BJ (cell line): ENCODE results near the gene ACAP2. TPM values are rescaled to one million over a fixed set of nuclear protein-coding genes. Genes with fewer than 3 reads are reported as not detected.

Source experiments
- CTCF ChIA-PET: fragments of 350-600 bp; formaldehyde crosslinking; extraction: SDS; loops from one replicate; lab custom pipeline; 2021; ENCODE audit warnings: antibody characterized with exemption, inconsistent platforms; lab: Yijun Ruan, JAX
- POLR2A ChIA-PET: fragments of 300-600 bp; sonication (Branson Sonifier 250); formaldehyde crosslinking; extraction: SDS; loops from one replicate; lab custom pipeline; 2021; ENCODE audit warnings: antibody characterized with exemption; lab: Charles Lee
- DNase-seq: peaks from one replicate; pipeline ENCODE4 v3.0.0-alpha.2; 2011; ENCODE audit warnings: low read depth
- H3K27me3 ChIP-seq: 2 replicates; pipeline ENCODE4 v1.6.0; 2011; ENCODE audit warnings: low read length; ENCODE audit not compliant: control insufficient read depth, insufficient read depth
- H3K36me3 ChIP-seq: 2 replicates; pipeline ENCODE4 v1.5.1; 2011; ENCODE audit warnings: low read length; ENCODE audit not compliant: control insufficient read depth, insufficient read depth
- H3K4me3 ChIP-seq: 2 replicates; pipeline ENCODE4 v1.5.1; 2011; ENCODE audit warnings: low read depth, mild to moderate bottlenecking, control low read depth, low read length
- polyA plus RNA-seq: library from polyadenylated mRNA; depleted of rRNA; stranded (reverse); fragments of >200 nt; gene quantifications from 2 replicates; pipeline ENCODE4 v1.2.3, GENCODE V29; 2011
- TF ChIP-seq, protein P1 (sequence below): IDR thresholded peaks from 2 replicates; pipeline ENCODE4 v1.5.1; 2011; ENCODE audit warnings: low read depth, mild to moderate bottlenecking, control low read depth, inconsistent platforms, low read length, moderate library complexity; ENCODE audit not compliant: insufficient read depth

ACAP2 gene
- polyA plus RNA-seq, 1 experiment, result 12.5 TPM

DNA sequence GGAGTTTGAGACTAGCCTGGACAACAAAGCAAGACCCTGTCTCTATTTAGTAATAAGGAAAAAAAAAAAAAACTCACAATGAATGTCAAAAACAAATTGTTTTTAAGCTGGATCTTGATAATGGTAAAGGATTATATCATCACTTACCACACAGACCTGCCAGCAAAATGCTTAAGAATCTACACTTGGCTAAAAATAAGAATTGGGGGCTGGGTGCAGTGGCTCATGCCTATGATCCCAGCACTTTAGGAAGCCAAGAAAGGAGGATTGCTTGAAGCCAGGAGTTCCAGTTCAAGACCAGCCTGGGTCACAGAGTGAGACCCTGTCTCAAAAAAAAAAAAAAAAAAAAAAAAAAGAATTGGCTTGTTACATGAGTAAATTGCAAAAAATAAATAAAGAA lies 31.0 kb downstream of the ACAP2 start:
- DNase-seq, result peak; percentile 19
- CTCF ChIA-PET, result no interaction called here
- TF ChIP-seq, protein P1, sequence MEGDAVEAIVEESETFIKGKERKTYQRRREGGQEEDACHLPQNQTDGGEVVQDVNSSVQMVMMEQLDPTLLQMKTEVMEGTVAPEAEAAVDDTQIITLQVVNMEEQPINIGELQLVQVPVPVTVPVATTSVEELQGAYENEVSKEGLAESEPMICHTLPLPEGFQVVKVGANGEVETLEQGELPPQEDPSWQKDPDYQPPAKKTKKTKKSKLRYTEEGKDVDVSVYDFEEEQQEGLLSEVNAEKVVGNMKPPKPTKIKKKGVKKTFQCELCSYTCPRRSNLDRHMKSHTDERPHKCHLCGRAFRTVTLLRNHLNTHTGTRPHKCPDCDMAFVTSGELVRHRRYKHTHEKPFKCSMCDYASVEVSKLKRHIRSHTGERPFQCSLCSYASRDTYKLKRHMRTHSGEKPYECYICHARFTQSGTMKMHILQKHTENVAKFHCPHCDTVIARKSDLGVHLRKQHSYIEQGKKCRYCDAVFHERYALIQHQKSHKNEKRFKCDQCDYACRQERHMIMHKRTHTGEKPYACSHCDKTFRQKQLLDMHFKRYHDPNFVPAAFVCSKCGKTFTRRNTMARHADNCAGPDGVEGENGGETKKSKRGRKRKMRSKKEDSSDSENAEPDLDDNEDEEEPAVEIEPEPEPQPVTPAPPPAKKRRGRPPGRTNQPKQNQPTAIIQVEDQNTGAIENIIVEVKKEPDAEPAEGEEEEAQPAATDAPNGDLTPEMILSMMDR, result no peak
- H3K27me3 ChIP-seq, result no peaks in the 10 kb centered on the region
- no peaks in the 10 kb centered on the region; the same call in 1 of the 2 replicates for H3K36me3 ChIP-seq
- POLR2A ChIA-PET, result interaction anchor here (0.6 kb wide), 1 partner anchor 110 kb away, joined by 3 read pairs; no protein-coding TSS in a partner anchor
- H3K4me3 ChIP-seq, result no peak overlapping the region

DNA sequence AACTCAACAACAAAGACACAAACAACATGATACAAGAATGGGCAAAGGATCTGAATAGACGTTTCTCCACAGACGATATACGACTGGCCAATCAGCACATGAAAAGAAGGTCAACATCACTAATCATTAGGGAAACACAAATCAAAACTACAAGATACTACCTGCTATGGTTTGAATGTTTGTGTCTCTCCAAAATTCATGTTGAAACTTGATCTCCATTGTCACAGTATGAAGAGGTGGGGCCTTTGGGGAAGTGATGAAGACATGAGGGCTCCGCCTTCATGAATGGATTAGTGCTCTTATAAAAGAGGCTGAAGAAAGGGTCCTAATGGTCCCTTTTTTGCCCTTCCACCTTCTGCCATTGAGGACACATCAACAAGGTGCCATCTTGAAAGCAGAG lies 32.3 kb downstream of the ACAP2 start:
- H3K36me3 ChIP-seq, result no peaks in the 10 kb centered on the region; the same call in 1 of the 2 replicates
- ChIA-PET POLR2A (no interaction called here), CTCF (no interaction called here)
- H3K27me3 ChIP-seq, result no peaks in the 10 kb centered on the region
- no peak for DNase-seq
- TF ChIP-seq, protein P1, result no peak
- no peak overlapping the region for H3K4me3 ChIP-seq

DNA sequence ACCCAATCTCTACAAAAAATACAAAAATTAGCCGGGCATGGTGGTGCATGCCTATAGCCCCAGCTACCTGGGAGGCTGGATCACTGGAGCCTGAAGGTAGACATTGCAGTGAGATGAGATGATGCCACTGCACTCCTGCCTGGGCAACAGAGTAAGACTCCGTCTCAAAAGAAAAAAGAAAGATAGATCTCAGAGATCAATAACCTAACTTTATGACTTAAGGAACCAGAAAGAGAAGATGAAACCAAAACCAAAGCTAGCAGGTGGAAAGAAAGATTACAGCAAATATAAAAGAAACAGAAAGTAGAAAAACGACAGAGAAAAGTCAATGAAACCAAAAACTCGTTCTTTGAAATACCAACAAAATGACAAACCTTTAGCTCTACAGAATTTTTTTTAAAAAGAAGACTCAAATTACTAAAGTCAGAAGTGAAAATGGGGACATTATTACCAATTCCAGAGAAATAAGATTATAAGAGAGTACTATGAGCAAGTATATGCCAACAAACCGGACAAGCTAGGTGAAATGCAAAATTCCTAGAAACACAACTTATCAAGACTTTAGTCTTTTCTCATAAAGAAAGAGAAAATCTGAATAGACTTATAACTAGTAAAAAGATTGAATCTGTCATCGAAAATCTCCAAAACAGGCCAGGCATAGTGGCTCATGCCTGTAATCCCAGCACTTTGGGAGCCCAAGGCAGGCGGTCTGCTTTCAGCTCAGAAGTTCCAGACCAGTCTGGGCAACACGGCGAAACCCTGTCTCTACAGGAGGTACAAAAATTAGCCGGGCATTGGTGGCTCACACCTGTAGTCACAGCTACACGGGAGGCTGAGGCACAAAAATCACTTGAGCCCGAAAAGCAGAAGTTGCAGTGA lies 35.0 kb downstream of the ACAP2 start:
- no peaks in the 10 kb centered on the region for H3K27me3 ChIP-seq
- no peak overlapping the region for H3K4me3 ChIP-seq
- no peaks in the 10 kb centered on the region; the same call in 1 of the 2 replicates for H3K36me3 ChIP-seq
- ChIA-PET POLR2A (no interaction called here), CTCF (no interaction called here)
- DNase-seq, result no peak
- TF ChIP-seq, protein P1, result no peak

DNA sequence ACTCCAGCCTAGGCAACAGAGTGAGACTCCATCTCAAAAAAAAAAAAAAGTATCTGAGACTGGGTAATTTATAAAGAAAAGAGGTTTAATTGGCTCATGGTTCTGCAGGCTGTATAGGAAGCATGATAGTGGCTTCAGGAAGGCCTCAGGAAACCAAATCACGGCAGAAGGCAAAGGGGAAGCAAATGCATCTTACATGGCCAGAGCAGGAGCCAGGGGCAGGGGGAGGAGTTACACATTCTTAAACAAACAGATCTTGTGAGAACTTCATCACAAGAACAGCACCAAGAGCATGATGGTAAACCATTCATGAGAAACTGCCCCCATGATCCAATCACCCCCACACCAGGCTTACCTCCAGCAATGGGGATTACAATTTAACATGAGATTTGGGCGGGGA lies 37.2 kb downstream of the ACAP2 start:
- no peak for DNase-seq
- CTCF ChIA-PET, result no interaction called here
- POLR2A ChIA-PET, result no interaction called here

DNA sequence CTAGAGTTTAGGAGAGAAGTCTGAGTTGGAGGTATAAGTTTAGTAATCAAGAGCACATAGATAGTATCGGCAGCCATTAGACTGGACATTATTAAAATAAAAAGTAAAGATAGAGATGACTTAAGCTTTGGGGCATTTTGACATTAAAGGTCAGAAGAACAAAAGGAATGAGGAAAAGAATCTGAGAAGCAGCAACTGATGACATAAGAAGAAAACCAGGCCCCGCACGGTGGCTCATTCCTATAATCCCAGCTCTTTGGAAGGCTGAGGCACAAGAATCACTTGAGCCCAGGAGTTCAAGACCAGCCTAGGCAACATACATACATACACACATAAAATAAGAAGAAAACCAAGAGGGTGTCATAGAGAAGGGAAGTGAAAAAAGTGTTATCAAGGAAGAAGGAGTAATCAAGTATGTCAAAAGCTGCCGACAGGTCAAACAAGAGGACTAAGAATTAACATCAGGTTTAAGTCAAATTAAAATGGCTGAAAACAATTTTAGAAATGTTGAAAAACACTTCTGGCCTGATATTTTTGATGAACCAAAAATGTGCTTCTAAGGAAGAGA lies 38.9 kb downstream of the ACAP2 start:
- TF ChIP-seq, protein P1, result no peak
- POLR2A ChIA-PET, result no interaction called here

More for the DNA sequence above, 37.2 kb downstream of the ACAP2 start:
- Histone ChIP-seq H3K4me3 (no peak overlapping the region), H3K36me3 (no peaks in the 10 kb centered on the region; the same call in 1 of the 2 replicates), H3K27me3 (no peaks in the 10 kb centered on the region)
- TF ChIP-seq, protein P1, result no peak

More for the DNA sequence above, 38.9 kb downstream of the ACAP2 start:
- H3K36me3 ChIP-seq, result no peaks in the 10 kb centered on the region
- no peak overlapping the region for H3K4me3 ChIP-seq
- no peaks in the 10 kb centered on the region for H3K27me3 ChIP-seq
- CTCF ChIA-PET, result no interaction called here
- DNase-seq, result no peak
